Peyer's patch (tissue), 4 donors: Measurements from ENCODE around the gene CHRNA3. TPM values are rescaled to one million over a fixed set of nuclear protein-coding genes. Genes with fewer than 3 reads are reported as not detected.

Experiments used
- DNase-seq, 3 donors: peaks; one replicate each; pipeline ENCODE4 v3.0.0-alpha.2; 2017 to 2019
- H3K27ac ChIP-seq, 4 donors: fragments of 200-600 bp; sonication (generic); one replicate each; pipeline ENCODE4 v1.5.1; 2016 to 2019
- H3K27me3 ChIP-seq, 2 donors: fragments of 200-600 bp; sonication (generic); one replicate each; pipeline ENCODE4 v1.5.1; 2019
- H3K36me3 ChIP-seq, 3 donors: fragments of 200-600 bp; sonication (generic); one replicate each; pipeline ENCODE4 v1.5.1; 2016 to 2019
- H3K4me1 ChIP-seq, 4 donors: fragments of 200-600 bp; sonication (generic); one replicate each; pipeline ENCODE4 v1.5.1; 2016 to 2019
- H3K4me3 ChIP-seq, 4 donors: fragments of 200-600 bp; sonication (generic); 1 replicate in 3 of 4; 2 replicates in 1 of 4; pipeline ENCODE4 v1.5.1; 2016 to 2019; ENCODE audit warnings: mild to moderate bottlenecking in 1 of 4
- H3K9me3 ChIP-seq, 4 donors: fragments of 200-600 bp; sonication (generic); one replicate each; pipeline ENCODE4 v1.5.1; 2016 to 2019; ENCODE audit warnings: mild to moderate bottlenecking in 1 of 4
- CTCF ChIP-seq, 6 experiments: fragments of 450-650 bp in 4 of 6; fragments of 200-600 bp in 2 of 6; sonication (generic) in 1 of 6; IDR thresholded peaks; one replicate each; pipeline ENCODE4 v1.5.1; 2017 to 2019; ENCODE audit warnings: antibody characterized with exemption in 6 of 6, mild to moderate bottlenecking in 3 of 6, moderate library complexity in 1 of 6
- POLR2A ChIP-seq, 2 donors: fragments of 450-650 bp; IDR thresholded peaks; one replicate each; pipeline ENCODE4 v1.5.1; 2017; ENCODE audit warnings: antibody characterized with exemption in 2 of 2, mild to moderate bottlenecking in 2 of 2, moderate library complexity in 2 of 2
- total RNA-seq, 4 donors: library from RNA; depleted of rRNA; stranded (reverse); fragments of >200 nt; gene quantifications; one replicate each; pipeline ENCODE4 v1.1.0, GENCODE V29; 2016

The CHRNA3 gene
- total RNA-seq, 4 donors from 2014 or later: 1.2 to 3.7 (median 2.9) TPM; not detected in 1

- no peak for DNase-seq
- no peaks in the 10 kb centered on the region for H3K9me3 ChIP-seq
- no peaks in the 10 kb centered on the region for H3K36me3 ChIP-seq
- no peaks in the 10 kb centered on the region for H3K4me1 ChIP-seq
- no peak overlapping the region for H3K27ac ChIP-seq
- H3K27me3 ChIP-seq: no peaks in the 10 kb centered on the region
- H3K4me3 ChIP-seq: no peak overlapping the region
- TF ChIP-seq CTCF (IDR thresholded peaks at IDR 0.05): no peak
- no peak for TF ChIP-seq POLR2A (IDR thresholded peaks at IDR 0.05)
Measured at GRCh38 chr15:78629031-78629715, 8.4 kb upstream of the CHRNA3 start.

GRCh38 chr15:78628227-78628626 is 7.4 kb upstream of the CHRNA3 start:
- no peaks in the 10 kb centered on the region for H3K4me1 ChIP-seq
- DNase-seq: no peak

GRCh38 chr15:78627348-78627747 is 6.6 kb upstream of the CHRNA3 start:
- TF ChIP-seq CTCF (IDR thresholded peaks at IDR 0.05) (no peak), POLR2A (IDR thresholded peaks at IDR 0.05) (no peak)
- Histone ChIP-seq H3K4me1 (no peaks in the 10 kb centered on the region), H3K4me3 (no peak overlapping the region), H3K27me3 (no peaks in the 10 kb centered on the region), H3K9me3 (no peaks in the 10 kb centered on the region), H3K36me3 (no peaks in the 10 kb centered on the region), H3K27ac (no peak overlapping the region)
- no peak for DNase-seq

More at GRCh38 chr15:78628227-78628626, 7.4 kb upstream of the CHRNA3 start:
- no peak overlapping the region for H3K27ac ChIP-seq
- no peak overlapping the region for H3K4me3 ChIP-seq
- no peaks in the 10 kb centered on the region for H3K27me3 ChIP-seq
- no peaks in the 10 kb centered on the region for H3K36me3 ChIP-seq
- H3K9me3 ChIP-seq: no peaks in the 10 kb centered on the region
- TF ChIP-seq CTCF (IDR thresholded peaks at IDR 0.05) (no peak), POLR2A (IDR thresholded peaks at IDR 0.05) (no peak)

GRCh38 chr15:78626381-78626995 is 5.7 kb upstream of the CHRNA3 start:
- TF ChIP-seq POLR2A (IDR thresholded peaks at IDR 0.05) (no peak), CTCF (IDR thresholded peaks at IDR 0.05) (no peak)
- H3K27ac ChIP-seq: no peak overlapping the region

GRCh38 chr15:78625606-78626280 is 4.9 kb upstream of the CHRNA3 start:
- no peak for DNase-seq
- H3K9me3 ChIP-seq: no peaks in the 10 kb centered on the region
- peaks cover 0 to 9% of the 10 kb centered on the region in 2 donors for H3K27me3 ChIP-seq
- no peak for TF ChIP-seq POLR2A (IDR thresholded peaks at IDR 0.05)
- TF ChIP-seq CTCF (IDR thresholded peaks at IDR 0.05): no peak
- peaks cover 0 to 4% (median 2%) of the 10 kb centered on the region in 4 donors for H3K4me1 ChIP-seq
- H3K27ac ChIP-seq: no peak overlapping the region
- no peak overlapping the region for H3K4me3 ChIP-seq
- no peaks in the 10 kb centered on the region for H3K36me3 ChIP-seq

More at GRCh38 chr15:78626381-78626995, 5.7 kb upstream of the CHRNA3 start:
- no peak for DNase-seq
- Histone ChIP-seq H3K36me3 (no peaks in the 10 kb centered on the region), H3K4me3 (no peak overlapping the region), H3K4me1 (no peaks in the 10 kb centered on the region), H3K9me3 (no peaks in the 10 kb centered on the region), H3K27me3 (peaks cover 0 to 4% of the 10 kb centered on the region in 2 donors)
